HG02623 (cell line): ENCODE data around the gene APC2.
"Not testable (repeated sequence)": the region's sequence is repeated elsewhere in the genome, so short reads cannot be mapped to it uniquely, and the experiment has no call there.

Experiments used
- ATAC-seq: cut with Tn5 transposase; IDR thresholded peaks from one replicate; pipeline ENCODE4 v1.9.1; 2021; ENCODE audit warnings: moderate library complexity; ENCODE audit not compliant: unreplicated experiment

Gene APC2

GRCh38 chr19:1416014-1416841 is 33.7 kb upstream of the APC2 start:
- no peak for ATAC-seq

- no peak for ATAC-seq
These were observed 32.8 kb upstream of the APC2 start for GRCh38 chr19:1417145-1417544.

GRCh38 chr19:1417681-1418495 is 32.0 kb upstream of the APC2 start:
- no peak for ATAC-seq

GRCh38 chr19:1418496-1418775 is 31.5 kb upstream of the APC2 start:
- ATAC-seq = no peak

- ATAC-seq = no peak
These were observed 30.8 kb upstream of the APC2 start for GRCh38 chr19:1418951-1419738.

GRCh38 chr19:1420085-1420484 is 29.8 kb upstream of the APC2 start:
- ATAC-seq = not testable (repeated sequence)

- no peak for ATAC-seq
These were observed 29.3 kb upstream of the APC2 start for GRCh38 chr19:1420590-1420989.

- ATAC-seq = no peak
These were observed 28.5 kb upstream of the APC2 start for GRCh38 chr19:1421218-1421957.

GRCh38 chr19:1421958-1422305 is 28.0 kb upstream of the APC2 start:
- ATAC-seq = no peak

GRCh38 chr19:1422360-1422759 is 27.6 kb upstream of the APC2 start:
- ATAC-seq = no peak

- no peak for ATAC-seq
These were observed 27.0 kb upstream of the APC2 start for GRCh38 chr19:1422943-1423342.

- no peak for ATAC-seq
These were observed 26.3 kb upstream of the APC2 start for GRCh38 chr19:1423436-1424191.

- ATAC-seq = no peak
These were observed 25.5 kb upstream of the APC2 start for GRCh38 chr19:1424192-1424955.

GRCh38 chr19:1425102-1425837 is 24.7 kb upstream of the APC2 start:
- ATAC-seq = no peak

- ATAC-seq = no peak
These were observed 24.0 kb upstream of the APC2 start for GRCh38 chr19:1425902-1426301.

- no peak for ATAC-seq
These were observed 23.2 kb upstream of the APC2 start for GRCh38 chr19:1426736-1427135.

- no peak for ATAC-seq
These were observed 22.6 kb upstream of the APC2 start for GRCh38 chr19:1427221-1427920.

- no peak for ATAC-seq
These were observed 21.1 kb upstream of the APC2 start for GRCh38 chr19:1428738-1429391.
